Measurements from ENCODE around the gene SH3GL3. TPM values are rescaled to one million over a fixed set of nuclear protein-coding genes. Genes with fewer than 3 reads are reported as not detected.

SH3GL3 gene
- total and polyA plus RNA-seq, 2 of the 8 experiments (the other 6 are each of a cell fraction or from before 2014, with no cell fraction given) = 14.1 to 19.1 TPM

GRCh38 chr15:83555383-83555782, 108.2 kb downstream of the SH3GL3 start:
- no peak for DNase-seq (ENCODE audit: low read depth in 1 of 2, low spot score in 2 of 2)
- H4K20me1 ChIP-seq (replicated peaks in 1 of 2; ENCODE audit: control insufficient read depth in 1 of 2, insufficient read depth in 2 of 2, low read length in 2 of 2) = no peaks in the 10 kb centered on the region
- H3K36me3 ChIP-seq (ENCODE audit: control insufficient read depth in 2 of 4, insufficient read depth in 4 of 4, low read length in 3 of 4) = no peaks in the 10 kb centered on the region
- H3K23ac ChIP-seq (ENCODE audit: insufficient read length) = no peak overlapping the region
- H3K4me3 ChIP-seq (ENCODE audit: extremely low read depth in 1 of 4, insufficient read depth in 2 of 4, low read depth in 3 of 4, low read length in 4 of 4) = no peak overlapping the region
- H3K4ac ChIP-seq (replicated peaks; ENCODE audit: insufficient read length, low read depth, low read length) = no peak overlapping the region
- no peak overlapping the region for H2AK5ac ChIP-seq (ENCODE audit: low read depth, low read length)
- 91% methylated on average over 2 of the region's 2 CpGs; no CpG with 5 or more reads in 1 of the 2 experiments for WGBS, 2 experiments (ENCODE audit: extremely low coverage in 1 of 2, insufficient coverage in 1 of 2, insufficient read length in 1 of 2, insufficient replicate concordance in 2 of 2, low coverage in 1 of 2, low lambda C conversion rate in 2 of 2, missing lambda C conversion rate in 1 of 2)
- no peak overlapping the region for H3K18ac ChIP-seq (ENCODE audit: extremely low read depth, low read length)
- no peak overlapping the region for H2BK12ac ChIP-seq (ENCODE audit: low read depth, low read length)
- ChIA-PET POLR2A (ENCODE audit: partially characterized antibody) (no interaction called here), CTCF (ENCODE audit: partially characterized antibody) (interaction anchor here (1.4 to 15.4 kb wide), 3 partner anchors 109 to 307 kb away, joined by 4 to 245 read pairs (median 168); partner anchors contain the start of gene SH3GL3)
- no peak for TF ChIP-seq TAF7 (optimal IDR thresholded peaks at IDR 0.05; ENCODE audit: borderline replicate concordance, low read depth, low read length)
- no peak for TF ChIP-seq GABPA (IDR thresholded peaks at IDR 0.05; ENCODE audit: borderline replicate concordance, insufficient read depth, low read length)
- no peak for TF ChIP-seq KDM4A (IDR thresholded peaks at IDR 0.05; ENCODE audit: low read depth, low read length, severe bottlenecking)
- TF ChIP-seq HDAC6 (IDR thresholded peaks at IDR 0.05; ENCODE audit: low read depth, low read length) = no peak
- no peak for TF ChIP-seq SRF (IDR thresholded peaks at IDR 0.05; ENCODE audit: low read depth, low read length)
- no peak for TF ChIP-seq BCL11A (IDR thresholded peaks at IDR 0.05; ENCODE audit: low read depth in 2 of 2, low read length in 2 of 2)
- no peak for TF ChIP-seq CHD2 (IDR thresholded peaks at IDR 0.05; ENCODE audit: low read length)
- TF ChIP-seq CBX8 (IDR thresholded peaks at IDR 0.05; ENCODE audit: borderline replicate concordance, low read depth, low read length) = no peak
- TF ChIP-seq SIN3A (conservative IDR thresholded peaks at IDR 0.05 in 1 of 2, IDR thresholded peaks at IDR 0.05 in 1 of 2; ENCODE audit: low read depth in 1 of 2, low read length in 2 of 2) = no peak
- TF ChIP-seq EZH2 (IDR thresholded peaks at IDR 0.05; ENCODE audit: low read depth, low read length, severe bottlenecking) = no peak
- no peak for TF ChIP-seq JUND (IDR thresholded peaks at IDR 0.05; ENCODE audit: low read length)
- TF ChIP-seq RXRA (IDR thresholded peaks at IDR 0.05; ENCODE audit: insufficient read depth, low read depth, low read length) = no peak
- no peaks in the 10 kb centered on the region for H3K4me1 ChIP-seq (replicated peaks in 1 of 4; ENCODE audit: control insufficient read depth in 3 of 4, insufficient read depth in 4 of 4, low read length in 3 of 4)
- no peak overlapping the region for H2BK20ac ChIP-seq (ENCODE audit: low read length)
- H4K8ac ChIP-seq (ENCODE audit: extremely low read depth, insufficient read depth, low read length) = no peak overlapping the region
- no peak overlapping the region for H4K91ac ChIP-seq (replicated peaks; ENCODE audit: insufficient read length, low read length)
- no peak overlapping the region for H2BK5ac ChIP-seq (ENCODE audit: low read depth, low read length)
- H3K27me3 ChIP-seq (replicated peaks in 1 of 4; ENCODE audit: control insufficient read depth in 3 of 4, extremely low read depth in 1 of 4, insufficient read depth in 3 of 4, low read length in 3 of 4) = no peaks in the 10 kb centered on the region
- no peak overlapping the region for H3K56ac ChIP-seq (replicated peaks; ENCODE audit: insufficient read length, low read depth, low read length)
- H2BK120ac ChIP-seq (replicated peaks; ENCODE audit: low read depth, low read length) = no peak overlapping the region
- H3K23me2 ChIP-seq (ENCODE audit: low read depth, low read length) = no peaks in the 10 kb centered on the region
- no peaks in the 10 kb centered on the region for H3K9me3 ChIP-seq (ENCODE audit: insufficient read depth in 2 of 2, low read depth in 1 of 2, low read length in 1 of 2)
- no peak overlapping the region for H3K14ac ChIP-seq (ENCODE audit: insufficient read length)
- no peak overlapping the region for H3K4me2 ChIP-seq (ENCODE audit: insufficient read depth in 1 of 2, low read depth in 2 of 2, low read length in 2 of 2)
- FAIRE-seq = no peak
- no peaks in the 10 kb centered on the region for H3K79me1 ChIP-seq (ENCODE audit: low read depth, low read length)
- H3K79me2 ChIP-seq (ENCODE audit: control insufficient read depth in 1 of 2, insufficient read depth in 2 of 2, low read length in 2 of 2) = no peaks in the 10 kb centered on the region; a peak in 1 of 4 replicates
- no peak overlapping the region for H2BK15ac ChIP-seq (ENCODE audit: low read length)
- no peak overlapping the region for H2AFZ ChIP-seq (ENCODE audit: low read length)
- H3K9ac ChIP-seq (replicated peaks in 1 of 4; ENCODE audit: extremely low read depth in 1 of 4, low read depth in 3 of 4, low read length in 3 of 4) = no peak overlapping the region
- H4K5ac ChIP-seq (ENCODE audit: insufficient read length, low read depth, low read length) = no peak overlapping the region
- no peak overlapping the region for H3K27ac ChIP-seq (ENCODE audit: low read depth, low read length)

Measured in H1 (cell line).